ENCODE measurements around the gene WDR3. TPM values are rescaled to one million over a fixed set of nuclear protein-coding genes. Genes with fewer than 3 reads are reported as not detected.

The WDR3 gene
- polyA plus RNA-seq, 1 donor from 2014 or later: 20.6 TPM

GRCh38 chr1:117981455-117982192 lies 52.1 kb downstream of the WDR3 start:
- no peaks in the 10 kb centered on the region for H3K9me3 ChIP-seq (ENCODE audit: low read length)
- H2AFZ ChIP-seq (ENCODE audit: low read depth, low read length): no peak overlapping the region
- H3K9ac ChIP-seq (ENCODE audit: low read length): no peak overlapping the region
- TF ChIP-seq MXI1 (conservative IDR thresholded peaks at IDR 0.05; ENCODE audit: poor library complexity, severe bottlenecking) (no peak), SMC3 (conservative IDR thresholded peaks at IDR 0.05; ENCODE audit: poor library complexity) (no peak), CTCF (IDR thresholded peaks at IDR 0.05; ENCODE audit: poor library complexity, severe bottlenecking) (no peak), EZH2 (IDR thresholded peaks at IDR 0.05; ENCODE audit: borderline replicate concordance, insufficient read depth, low read length, poor library complexity, severe bottlenecking) (no peak), RAD21 (conservative IDR thresholded peaks at IDR 0.05) (no peak), REST (IDR thresholded peaks at IDR 0.05; ENCODE audit: borderline replicate concordance) (no peak), EP300 (conservative IDR thresholded peaks at IDR 0.05; ENCODE audit: poor library complexity, severe bottlenecking) (no peak), TAF1 (IDR thresholded peaks at IDR 0.05; ENCODE audit: low read depth) (no peak), POLR2AphosphoS5 (IDR thresholded peaks at IDR 0.05) (no peak)
- H3K4me2 ChIP-seq (ENCODE audit: low read length): no peak overlapping the region
- no peak overlapping the region for H3K4me3 ChIP-seq (ENCODE audit: low read length)
- no peak overlapping the region for H3K27ac ChIP-seq (ENCODE audit: low read length)
- no peaks in the 10 kb centered on the region for H3K36me3 ChIP-seq (ENCODE audit: insufficient read depth, low read length)
- H3K79me2 ChIP-seq (replicated peaks; ENCODE audit: insufficient read depth, low read length): no peaks in the 10 kb centered on the region
- H3F3A ChIP-seq (ENCODE audit: insufficient read depth, low read length, poor library complexity, severe bottlenecking): no peaks in the 10 kb centered on the region
- H4K20me1 ChIP-seq (ENCODE audit: insufficient read depth): no peaks in the 10 kb centered on the region
- H3K9me2 ChIP-seq (ENCODE audit: insufficient read depth, low read length): no peaks in the 10 kb centered on the region
- H3K27me3 ChIP-seq (ENCODE audit: insufficient read depth, low read depth, low read length): no peaks in the 10 kb centered on the region

DNA sequence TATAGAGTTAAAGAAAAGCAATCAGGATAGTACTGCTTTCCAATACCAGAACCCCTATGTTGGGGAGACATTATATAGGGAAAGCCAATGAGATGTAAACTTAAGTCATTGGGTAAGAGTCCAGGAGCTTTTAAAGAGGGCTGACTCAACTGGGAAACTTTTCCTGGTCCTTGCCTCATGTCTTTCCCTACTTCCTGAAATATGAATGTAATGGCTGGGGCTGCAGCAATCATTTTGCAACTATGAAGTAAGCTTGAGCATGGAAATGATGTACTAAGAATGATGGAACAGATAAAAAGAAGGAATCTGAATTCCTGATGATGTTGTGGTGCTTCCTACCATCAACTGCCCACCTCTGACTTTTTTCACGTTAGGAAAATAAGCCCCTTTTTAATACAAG lies 55.7 kb downstream of the WDR3 start:
- TF ChIP-seq POLR2AphosphoS5 (IDR thresholded peaks at IDR 0.05) (no peak), REST (IDR thresholded peaks at IDR 0.05; ENCODE audit: borderline replicate concordance) (no peak), TAF1 (IDR thresholded peaks at IDR 0.05; ENCODE audit: low read depth) (no peak), MXI1 (conservative IDR thresholded peaks at IDR 0.05; ENCODE audit: poor library complexity, severe bottlenecking) (no peak), EP300 (conservative IDR thresholded peaks at IDR 0.05; ENCODE audit: poor library complexity, severe bottlenecking) (no peak), EZH2 (IDR thresholded peaks at IDR 0.05; ENCODE audit: borderline replicate concordance, insufficient read depth, low read length, poor library complexity, severe bottlenecking) (no peak), CTCF (IDR thresholded peaks at IDR 0.05; ENCODE audit: poor library complexity, severe bottlenecking) (no peak), RAD21 (conservative IDR thresholded peaks at IDR 0.05) (no peak), SMC3 (conservative IDR thresholded peaks at IDR 0.05; ENCODE audit: poor library complexity) (no peak)
- H3K27ac ChIP-seq (ENCODE audit: low read length): no peak overlapping the region
- H3K4me2 ChIP-seq (ENCODE audit: low read length): no peak overlapping the region
- H3K36me3 ChIP-seq (ENCODE audit: insufficient read depth, low read length): no peaks in the 10 kb centered on the region
- no peaks in the 10 kb centered on the region for H3K27me3 ChIP-seq (ENCODE audit: insufficient read depth, low read depth, low read length)
- H3K9me3 ChIP-seq (ENCODE audit: low read length): no peaks in the 10 kb centered on the region
- H3K79me2 ChIP-seq (replicated peaks; ENCODE audit: insufficient read depth, low read length): no peaks in the 10 kb centered on the region
- no peak overlapping the region for H3K9ac ChIP-seq (ENCODE audit: low read length)
- H4K20me1 ChIP-seq (ENCODE audit: insufficient read depth): no peaks in the 10 kb centered on the region
- no peaks in the 10 kb centered on the region for H3K9me2 ChIP-seq (ENCODE audit: insufficient read depth, low read length)
- H3F3A ChIP-seq (ENCODE audit: insufficient read depth, low read length, poor library complexity, severe bottlenecking): no peaks in the 10 kb centered on the region
- H3K4me3 ChIP-seq (ENCODE audit: low read length): no peak overlapping the region
- H2AFZ ChIP-seq (ENCODE audit: low read depth, low read length): no peak overlapping the region

Data from neural cell (in vitro differentiated cells).